IMR-90 (cell line): ENCODE data around the gene RASGRP4. TPM values are rescaled to one million over a fixed set of nuclear protein-coding genes. Genes with fewer than 3 reads are reported as not detected.

Experiments used
- ATAC-seq: fragments of 200-7000 bp; cut with Tn5 transposase; 2 replicates; pipeline ENCODE4 v1.9.1; 2020; ENCODE audit warnings: low read depth, mild to moderate bottlenecking, moderate library complexity
- BruUV-seq: library from RNA; stranded (reverse); fragments of 400-500 nt; replicated peaks from 2 replicates; lab custom pipeline; 2021; lab: Mats Ljungman, UMichigan
- CTCF ChIA-PET: fragments of 300-600 bp; formaldehyde crosslinking; extraction: SDS; loops from one replicate; lab custom pipeline; 2021; ENCODE audit warnings: antibody characterized with exemption; lab: Yijun Ruan, JAX
- POLR2A ChIA-PET: fragments of 300-600 bp; sonication (Branson Sonifier 250); formaldehyde crosslinking; loops from one replicate; lab custom pipeline; 2022; ENCODE audit warnings: antibody characterized with exemption; ENCODE audit not compliant: unreplicated experiment; lab: Charles Lee
- DNase-seq: peaks from one replicate; pipeline ENCODE4 v3.0.0; 2013
- H2AFZ ChIP-seq: replicated peaks from 2 replicates; pipeline ENCODE3; 2013; ENCODE audit warnings: low read length, mild to moderate bottlenecking; ENCODE audit not compliant: poor library complexity
- H2AK5ac ChIP-seq: 2 replicates; pipeline ENCODE4 v1.6.1; 2013; ENCODE audit warnings: low read depth, low read length, inconsistent platforms
- H2AK9ac ChIP-seq: replicated peaks from 2 replicates; pipeline ENCODE3; 2013; ENCODE audit warnings: mild to moderate bottlenecking, low read depth, low read length, moderate library complexity; ENCODE audit not compliant: poor library complexity
- H2BK120ac ChIP-seq: 2 replicates; pipeline ENCODE4 v1.6.1; 2013; ENCODE audit warnings: low read depth, low read length, inconsistent platforms
- H2BK15ac ChIP-seq: 3 replicates; pipeline ENCODE4 v1.6.1; 2013; ENCODE audit warnings: low read depth, low read length, inconsistent platforms
- H2BK20ac ChIP-seq: 2 replicates; pipeline ENCODE4 v1.6.1; 2013; ENCODE audit warnings: low read depth, mild to moderate bottlenecking, inconsistent platforms, low read length, moderate library complexity
- H2BK5ac ChIP-seq: 2 replicates; pipeline ENCODE4 v1.6.1; 2013; ENCODE audit warnings: mild to moderate bottlenecking, low read depth, low read length, inconsistent platforms; ENCODE audit not compliant: poor library complexity, severe bottlenecking
- H3K14ac ChIP-seq: replicated peaks from 2 replicates; pipeline ENCODE4 v1.6.1; 2013; ENCODE audit warnings: low read depth, low read length, inconsistent platforms
- H3K18ac ChIP-seq: 2 replicates; pipeline ENCODE4 v1.6.1; 2013; ENCODE audit warnings: low read depth, low read length, control low read depth
- H3K23ac ChIP-seq: 2 replicates; pipeline ENCODE4 v1.6.1; 2013; ENCODE audit warnings: low read depth, low read length, inconsistent platforms
- H3K27ac ChIP-seq: 2 replicates; pipeline ENCODE4 v1.5.1; 2013; ENCODE audit warnings: mild to moderate bottlenecking, control low read depth, low read length; ENCODE audit not compliant: insufficient read depth
- H3K27me3 ChIP-seq: 2 replicates; pipeline ENCODE4 v1.6.1; 2013; ENCODE audit warnings: low read length; ENCODE audit not compliant: control insufficient read depth, insufficient read depth
- H3K36me3 ChIP-seq: 2 replicates; pipeline ENCODE4 v1.6.1; 2013; ENCODE audit warnings: low read length, mixed read lengths; ENCODE audit not compliant: control insufficient read depth, insufficient read depth
- H3K4ac ChIP-seq: 2 replicates; pipeline ENCODE4 v1.6.1; 2013; ENCODE audit warnings: low read depth, low read length, inconsistent platforms
- H3K4me1 ChIP-seq: 2 replicates; pipeline ENCODE4 v1.6.1; 2013; ENCODE audit warnings: low read length, mixed read lengths; ENCODE audit not compliant: control insufficient read depth, insufficient read depth
- H3K4me2 ChIP-seq: 2 replicates; pipeline ENCODE4 v1.6.1; 2013; ENCODE audit warnings: low read depth, mild to moderate bottlenecking, control low read depth, low read length, moderate library complexity
- H3K4me3 ChIP-seq: 2 replicates; pipeline ENCODE4 v1.5.1; 2013; ENCODE audit warnings: low read depth, mild to moderate bottlenecking, control low read depth, low read length, moderate library complexity; ENCODE audit not compliant: insufficient read depth
- H3K56ac ChIP-seq: 2 replicates; pipeline ENCODE4 v1.6.1; 2013; ENCODE audit warnings: low read length, inconsistent platforms; ENCODE audit not compliant: insufficient read depth; ENCODE audit errors: extremely low read depth
- H3K79me1 ChIP-seq, 2 experiments: 2 replicates each; pipeline ENCODE4 v1.6.1; 2013; ENCODE audit warnings: low read length in 2 of 2, inconsistent platforms in 1 of 2, low read depth in 1 of 2
- H3K9ac ChIP-seq: 2 replicates; pipeline ENCODE4 v1.6.1; 2013; ENCODE audit warnings: low read depth, low read length, control low read depth
- H3K9me1 ChIP-seq: 2 replicates; pipeline ENCODE4 v1.6.1; 2013; ENCODE audit warnings: low read length, inconsistent platforms; ENCODE audit not compliant: insufficient read depth
- H3K9me3 ChIP-seq: 2 replicates; pipeline ENCODE4 v1.6.1; 2013; ENCODE audit warnings: low read length; ENCODE audit not compliant: control insufficient read depth, insufficient read depth
- H4K20me1 ChIP-seq: 2 replicates; pipeline ENCODE4 v1.6.1; 2013; ENCODE audit warnings: low read length, inconsistent platforms; ENCODE audit not compliant: insufficient read depth
- H4K5ac ChIP-seq: 2 replicates; pipeline ENCODE4 v1.6.1; 2013; ENCODE audit warnings: mild to moderate bottlenecking, low read depth, low read length, control low read depth
- H4K8ac ChIP-seq, 2 experiments: 2 replicates each; pipeline ENCODE4 v1.6.1; 2013; ENCODE audit warnings: low read depth in 2 of 2, low read length in 2 of 2, control low read depth in 1 of 2, inconsistent platforms in 1 of 2
- H4K91ac ChIP-seq: 2 replicates; pipeline ENCODE4 v1.6.1; 2013; ENCODE audit warnings: low read depth, low read length, inconsistent platforms; ENCODE audit not compliant: insufficient read depth
- CEBPB ChIP-seq: IDR thresholded peaks from 2 replicates; pipeline ENCODE4 v1.6.1; 2012; ENCODE audit warnings: low read depth, low read length, improper control_type of control experiment
- CHD1 ChIP-seq: IDR thresholded peaks from 2 replicates; pipeline ENCODE4 v1.6.1; 2012; ENCODE audit warnings: low read depth, low read length, improper control_type of control experiment
- WGBS, 2 experiments: methylation state at CpG; one replicate each; pipeline versions ENCODE4 v1.1.5 to v1.1.7; 2013; ENCODE audit warnings: missing lambda C conversion rate in 2 of 2; ENCODE audit not compliant: insufficient read length in 1 of 2; ENCODE audit errors: extremely low coverage in 2 of 2; 5-methylcytosine and 5-hydroxymethylcytosine counted together
- dilution Hi-C: fragments of 300-500 bp; cut with HindIII; formaldehyde crosslinking; loops from one replicate; pipeline ENCODE4 v1.14.3; 2018; ENCODE audit warnings: low sequenced_read_pairs; ENCODE audit not compliant: unreplicated experiment
- in situ Hi-C: fragments of 300-500 bp; cut with MboI; formaldehyde crosslinking; loops from 3 replicates; pipeline ENCODE4 v1.14.3; 2019; ENCODE audit warnings: low sequenced_read_pairs, inconsistent platforms, mixed read lengths
- intact Hi-C: fragments of 100-400 bp; cut with micrococcal nuclease; formaldehyde crosslinking; loops from 2 replicates; pipeline ENCODE4 v1.10.0; 2022
- polyA plus RNA-seq, 3 experiments: library from polyadenylated mRNA; depleted of rRNA; stranded (reverse); fragments of >200 nt; gene quantifications; 2 replicates each; pipeline ENCODE4 v1.2.3, GENCODE V29; 2012; ENCODE audit warnings: low replicate concordance in 1 of 3
- total RNA-seq: library from RNA; depleted of rRNA; stranded (reverse); fragments of >200 nt; gene quantifications from 2 replicates; pipeline ENCODE4 v1.2.3, GENCODE V29; 2012

Gene RASGRP4
- total and polyA plus RNA-seq, 2 of the 4 experiments (the other 2 are of a cell fraction) = not detected

DNA sequence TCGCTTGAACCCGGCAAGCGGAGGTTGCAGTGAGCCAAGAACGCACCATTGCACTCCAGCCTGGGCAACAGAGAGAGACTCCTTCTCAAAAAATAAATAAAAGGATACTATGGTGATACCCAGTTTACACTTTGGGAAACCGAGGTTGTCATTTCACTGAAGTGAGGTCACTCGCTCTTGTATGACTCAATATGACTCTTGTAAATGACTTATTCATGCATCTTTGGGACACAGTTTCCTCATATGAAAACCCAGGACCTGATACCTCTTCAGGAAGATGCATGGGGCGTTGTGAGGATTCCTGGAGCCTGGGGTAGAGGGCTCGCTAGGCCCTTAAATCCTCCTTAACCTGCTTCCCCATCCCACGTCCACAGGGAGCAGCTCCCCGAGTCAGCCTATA lies 47.2 kb downstream of the RASGRP4 start:
- H2BK20ac ChIP-seq = no peak overlapping the region
- H3K4ac ChIP-seq = no peak overlapping the region
- no peak overlapping the region for H2AFZ ChIP-seq
- H3K18ac ChIP-seq = no peak overlapping the region
- ChIA-PET CTCF (no interaction called here), POLR2A (no interaction called here)
- H3K23ac ChIP-seq = no peak overlapping the region
- no peak overlapping the region for H4K5ac ChIP-seq
- H2AK9ac ChIP-seq = no peak overlapping the region
- H2BK15ac ChIP-seq = no peak overlapping the region
- no peak overlapping the region for H3K4me3 ChIP-seq
- H4K8ac ChIP-seq = no peak overlapping the region
- H3K27me3 ChIP-seq = no peaks in the 10 kb centered on the region
- no peak overlapping the region for H4K91ac ChIP-seq
- peak; percentile 59 for DNase-seq
- WGBS, 2 experiments = 73% methylated on average over 3 of the region's 10 CpGs; no CpG with 5 or more reads in 1 of the 2 experiments
- H3K9me3 ChIP-seq = no peaks in the 10 kb centered on the region
- peaks cover 12% of the 10 kb centered on the region for H3K4me1 ChIP-seq
- no peak overlapping the region for H3K56ac ChIP-seq
- no peak overlapping the region for H3K14ac ChIP-seq
- H3K9ac ChIP-seq = no peak overlapping the region
- peaks cover 24 to 74% of the 10 kb centered on the region in 2 experiments; a peak in 3 of 4 replicates for H3K79me1 ChIP-seq
- no peak overlapping the region for H3K27ac ChIP-seq
- peaks cover 56% of the 10 kb centered on the region for H4K20me1 ChIP-seq
- peaks cover 24% of the 10 kb centered on the region for H3K9me1 ChIP-seq
- H3K4me2 ChIP-seq = no peak overlapping the region
- H2BK5ac ChIP-seq = no peak overlapping the region
- dilution Hi-C loops = no loop called here
- H3K36me3 ChIP-seq = peaks cover 53% of the 10 kb centered on the region
- ATAC-seq = no peak
- BruUV-seq = no TSS peak
- H2AK5ac ChIP-seq = no peak overlapping the region
- intact Hi-C loops = no loop called here
- in situ Hi-C loops = no loop called here
- no peak overlapping the region for H2BK120ac ChIP-seq
- TF ChIP-seq CHD1 (no peak), CEBPB (peak; percentile 16; the same call in 1 of the 2 replicates)
